IMR-90 (cell line): ENCODE data around the gene LAMA3. TPM values are rescaled to one million over a fixed set of nuclear protein-coding genes. Genes with fewer than 3 reads are reported as not detected.
A peak's percentile ranks its signal among the peaks of the same experiment; 100 is the strongest.

Source experiments
- ATAC-seq: fragments of 200-7000 bp; cut with Tn5 transposase; 2 replicates; pipeline ENCODE4 v1.9.1; 2020; ENCODE audit warnings: low read depth, mild to moderate bottlenecking, moderate library complexity
- BruUV-seq: library from RNA; stranded (reverse); fragments of 400-500 nt; replicated peaks from 2 replicates; lab custom pipeline; 2021; lab: Mats Ljungman, UMichigan
- CTCF ChIA-PET: fragments of 300-600 bp; formaldehyde crosslinking; extraction: SDS; loops from one replicate; lab custom pipeline; 2021; ENCODE audit warnings: antibody characterized with exemption; lab: Yijun Ruan, JAX
- POLR2A ChIA-PET: fragments of 300-600 bp; sonication (Branson Sonifier 250); formaldehyde crosslinking; loops from one replicate; lab custom pipeline; 2022; ENCODE audit warnings: antibody characterized with exemption; ENCODE audit not compliant: unreplicated experiment; lab: Charles Lee
- DNase-seq: peaks from one replicate; pipeline ENCODE4 v3.0.0; 2013
- H2AFZ ChIP-seq: replicated peaks from 2 replicates; pipeline ENCODE3; 2013; ENCODE audit warnings: low read length, mild to moderate bottlenecking; ENCODE audit not compliant: poor library complexity
- H2AK5ac ChIP-seq: 2 replicates; pipeline ENCODE4 v1.6.1; 2013; ENCODE audit warnings: low read depth, low read length, inconsistent platforms
- H2AK9ac ChIP-seq: replicated peaks from 2 replicates; pipeline ENCODE3; 2013; ENCODE audit warnings: mild to moderate bottlenecking, low read depth, low read length, moderate library complexity; ENCODE audit not compliant: poor library complexity
- H2BK120ac ChIP-seq: 2 replicates; pipeline ENCODE4 v1.6.1; 2013; ENCODE audit warnings: low read depth, low read length, inconsistent platforms
- H2BK15ac ChIP-seq: 3 replicates; pipeline ENCODE4 v1.6.1; 2013; ENCODE audit warnings: low read depth, low read length, inconsistent platforms
- H2BK20ac ChIP-seq: 2 replicates; pipeline ENCODE4 v1.6.1; 2013; ENCODE audit warnings: low read depth, mild to moderate bottlenecking, inconsistent platforms, low read length, moderate library complexity
- H2BK5ac ChIP-seq: 2 replicates; pipeline ENCODE4 v1.6.1; 2013; ENCODE audit warnings: mild to moderate bottlenecking, low read depth, low read length, inconsistent platforms; ENCODE audit not compliant: poor library complexity, severe bottlenecking
- H3K14ac ChIP-seq: replicated peaks from 2 replicates; pipeline ENCODE4 v1.6.1; 2013; ENCODE audit warnings: low read depth, low read length, inconsistent platforms
- H3K18ac ChIP-seq: 2 replicates; pipeline ENCODE4 v1.6.1; 2013; ENCODE audit warnings: low read depth, low read length, control low read depth
- H3K23ac ChIP-seq: 2 replicates; pipeline ENCODE4 v1.6.1; 2013; ENCODE audit warnings: low read depth, low read length, inconsistent platforms
- H3K27ac ChIP-seq: 2 replicates; pipeline ENCODE4 v1.5.1; 2013; ENCODE audit warnings: mild to moderate bottlenecking, control low read depth, low read length; ENCODE audit not compliant: insufficient read depth
- H3K27me3 ChIP-seq: 2 replicates; pipeline ENCODE4 v1.6.1; 2013; ENCODE audit warnings: low read length; ENCODE audit not compliant: control insufficient read depth, insufficient read depth
- H3K36me3 ChIP-seq: 2 replicates; pipeline ENCODE4 v1.6.1; 2013; ENCODE audit warnings: low read length, mixed read lengths; ENCODE audit not compliant: control insufficient read depth, insufficient read depth
- H3K4ac ChIP-seq: 2 replicates; pipeline ENCODE4 v1.6.1; 2013; ENCODE audit warnings: low read depth, low read length, inconsistent platforms
- H3K4me1 ChIP-seq: 2 replicates; pipeline ENCODE4 v1.6.1; 2013; ENCODE audit warnings: low read length, mixed read lengths; ENCODE audit not compliant: control insufficient read depth, insufficient read depth
- H3K4me2 ChIP-seq: 2 replicates; pipeline ENCODE4 v1.6.1; 2013; ENCODE audit warnings: low read depth, mild to moderate bottlenecking, control low read depth, low read length, moderate library complexity
- H3K4me3 ChIP-seq: 2 replicates; pipeline ENCODE4 v1.5.1; 2013; ENCODE audit warnings: low read depth, mild to moderate bottlenecking, control low read depth, low read length, moderate library complexity; ENCODE audit not compliant: insufficient read depth
- H3K56ac ChIP-seq: 2 replicates; pipeline ENCODE4 v1.6.1; 2013; ENCODE audit warnings: low read length, inconsistent platforms; ENCODE audit not compliant: insufficient read depth; ENCODE audit errors: extremely low read depth
- H3K79me1 ChIP-seq, 2 experiments: 2 replicates each; pipeline ENCODE4 v1.6.1; 2013; ENCODE audit warnings: low read length in 2 of 2, inconsistent platforms in 1 of 2, low read depth in 1 of 2
- H3K9ac ChIP-seq: 2 replicates; pipeline ENCODE4 v1.6.1; 2013; ENCODE audit warnings: low read depth, low read length, control low read depth
- H3K9me1 ChIP-seq: 2 replicates; pipeline ENCODE4 v1.6.1; 2013; ENCODE audit warnings: low read length, inconsistent platforms; ENCODE audit not compliant: insufficient read depth
- H3K9me3 ChIP-seq: 2 replicates; pipeline ENCODE4 v1.6.1; 2013; ENCODE audit warnings: low read length; ENCODE audit not compliant: control insufficient read depth, insufficient read depth
- H4K20me1 ChIP-seq: 2 replicates; pipeline ENCODE4 v1.6.1; 2013; ENCODE audit warnings: low read length, inconsistent platforms; ENCODE audit not compliant: insufficient read depth
- H4K5ac ChIP-seq: 2 replicates; pipeline ENCODE4 v1.6.1; 2013; ENCODE audit warnings: mild to moderate bottlenecking, low read depth, low read length, control low read depth
- H4K8ac ChIP-seq, 2 experiments: 2 replicates each; pipeline ENCODE4 v1.6.1; 2013; ENCODE audit warnings: low read depth in 2 of 2, low read length in 2 of 2, control low read depth in 1 of 2, inconsistent platforms in 1 of 2
- H4K91ac ChIP-seq: 2 replicates; pipeline ENCODE4 v1.6.1; 2013; ENCODE audit warnings: low read depth, low read length, inconsistent platforms; ENCODE audit not compliant: insufficient read depth
- BHLHE40 ChIP-seq: fragments of 150-350 bp; IDR thresholded peaks from 2 replicates; pipeline ENCODE4 v1.6.1; 2016; ENCODE audit warnings: mild to moderate bottlenecking, low read depth, low read length
- CEBPB ChIP-seq: IDR thresholded peaks from 2 replicates; pipeline ENCODE4 v1.6.1; 2012; ENCODE audit warnings: low read depth, low read length, improper control_type of control experiment
- CHD1 ChIP-seq: IDR thresholded peaks from 2 replicates; pipeline ENCODE4 v1.6.1; 2012; ENCODE audit warnings: low read depth, low read length, improper control_type of control experiment
- CTCF ChIP-seq: conservative IDR thresholded peaks from 2 replicates; pipeline ENCODE4 v1.5.1; 2012; ENCODE audit warnings: mild to moderate bottlenecking, low read depth, low read length, improper control_type of control experiment
- NFE2L2 ChIP-seq: fragments of 150-350 bp; IDR thresholded peaks from 2 replicates; pipeline ENCODE4 v1.6.1; 2016; ENCODE audit warnings: low read depth, mild to moderate bottlenecking, low read length
- POLR2A ChIP-seq: IDR thresholded peaks from 2 replicates; pipeline ENCODE4 v1.6.1; 2012; ENCODE audit warnings: mild to moderate bottlenecking, low read depth, low read length
- RAD21 ChIP-seq: IDR thresholded peaks from 2 replicates; pipeline ENCODE4 v1.6.1; 2012; ENCODE audit warnings: low read length, improper control_type of control experiment
- RCOR1 ChIP-seq: IDR thresholded peaks from 2 replicates; pipeline ENCODE4 v1.6.1; 2012; ENCODE audit warnings: mild to moderate bottlenecking, low read length, improper control_type of control experiment; ENCODE audit not compliant: insufficient replicate concordance
- SMC3 ChIP-seq: fragments of 150-350 bp; IDR thresholded peaks from 2 replicates; pipeline ENCODE4 v1.6.1; 2016; ENCODE audit warnings: low read depth, mild to moderate bottlenecking, antibody characterized with exemption, low read length, moderate library complexity
- USF2 ChIP-seq: fragments of 150-350 bp; IDR thresholded peaks from 2 replicates; pipeline ENCODE4 v1.6.1; 2017; ENCODE audit warnings: mild to moderate bottlenecking, antibody characterized with exemption, low read length, low read depth
- WGBS, 2 experiments: methylation state at CpG; one replicate each; pipeline versions ENCODE4 v1.1.5 to v1.1.7; 2013; ENCODE audit warnings: missing lambda C conversion rate in 2 of 2; ENCODE audit not compliant: insufficient read length in 1 of 2; ENCODE audit errors: extremely low coverage in 2 of 2; 5-methylcytosine and 5-hydroxymethylcytosine counted together
- dilution Hi-C: fragments of 300-500 bp; cut with HindIII; formaldehyde crosslinking; loops from one replicate; pipeline ENCODE4 v1.14.3; 2018; ENCODE audit warnings: low sequenced_read_pairs; ENCODE audit not compliant: unreplicated experiment
- in situ Hi-C: fragments of 300-500 bp; cut with MboI; formaldehyde crosslinking; loops from 3 replicates; pipeline ENCODE4 v1.14.3; 2019; ENCODE audit warnings: low sequenced_read_pairs, inconsistent platforms, mixed read lengths
- intact Hi-C: fragments of 100-400 bp; cut with micrococcal nuclease; formaldehyde crosslinking; loops from 2 replicates; pipeline ENCODE4 v1.10.0; 2022
- polyA plus RNA-seq, 3 experiments: library from polyadenylated mRNA; depleted of rRNA; stranded (reverse); fragments of >200 nt; gene quantifications; 2 replicates each; pipeline ENCODE4 v1.2.3, GENCODE V29; 2012; ENCODE audit warnings: low replicate concordance in 1 of 3
- total RNA-seq: library from RNA; depleted of rRNA; stranded (reverse); fragments of >200 nt; gene quantifications from 2 replicates; pipeline ENCODE4 v1.2.3, GENCODE V29; 2012

Gene LAMA3
- total and polyA plus RNA-seq, 2 of the 4 experiments (the other 2 are of a cell fraction): 0.18 to 0.19 TPM

GRCh38 chr18:23735021-23735464 lies 45.8 kb downstream of the LAMA3 start:
- no peak for TF ChIP-seq USF2
- no peak for TF ChIP-seq CHD1
- TF ChIP-seq CEBPB: no peak
- TF ChIP-seq CTCF: no peak
- no peak for TF ChIP-seq RCOR1
- TF ChIP-seq SMC3: no peak
- no peak for TF ChIP-seq RAD21
- TF ChIP-seq NFE2L2: no peak
- no peak for TF ChIP-seq BHLHE40
- TF ChIP-seq POLR2A: no peak
- Histone ChIP-seq H3K36me3 (no peaks in the 10 kb centered on the region), H4K20me1 (no peaks in the 10 kb centered on the region), H3K23ac (no peak overlapping the region), H2BK20ac (no peak overlapping the region), H3K27me3 (peaks cover 46% of the 10 kb centered on the region), H3K4me3 (no peak overlapping the region), H2AK5ac (no peak overlapping the region), H4K5ac (no peak overlapping the region), H3K18ac (no peak overlapping the region), H3K79me1 (no peaks in the 10 kb centered on the region), H2BK5ac (no peak overlapping the region), H3K9ac (no peak overlapping the region), H2AFZ (no peak overlapping the region), H3K4me2 (no peak overlapping the region), H3K27ac (no peak overlapping the region), H2AK9ac (no peak overlapping the region), H4K91ac (no peak overlapping the region), H2BK15ac (no peak overlapping the region), H3K14ac (no peak overlapping the region), H3K4ac (no peak overlapping the region), H3K9me1 (no peaks in the 10 kb centered on the region; the same call in 1 of the 2 replicates), H3K4me1 (no peaks in the 10 kb centered on the region), H3K56ac (no peak overlapping the region), H2BK120ac (no peak overlapping the region), H3K9me3 (no peaks in the 10 kb centered on the region), H4K8ac (no peak overlapping the region)
- dilution Hi-C loops: no loop called here
- intact Hi-C loops: no loop called here
- DNase-seq: no peak
- in situ Hi-C loops: no loop called here
- CTCF ChIA-PET: no interaction called here
- WGBS, 2 experiments: no CpG with 5 or more reads among the region's 6 CpGs
- ATAC-seq: peak; percentile 37; the same call in 1 of the 2 replicates
- BruUV-seq: no TSS peak
- POLR2A ChIA-PET: no interaction called here
